HG03064 (cell line): ENCODE results near the gene GNAQ.

Experiments used
- ATAC-seq: cut with Tn5 transposase; IDR thresholded peaks from one replicate; pipeline ENCODE4 v1.9.1; 2021; ENCODE audit warnings: low read depth; ENCODE audit not compliant: unreplicated experiment

The GNAQ gene

DNA sequence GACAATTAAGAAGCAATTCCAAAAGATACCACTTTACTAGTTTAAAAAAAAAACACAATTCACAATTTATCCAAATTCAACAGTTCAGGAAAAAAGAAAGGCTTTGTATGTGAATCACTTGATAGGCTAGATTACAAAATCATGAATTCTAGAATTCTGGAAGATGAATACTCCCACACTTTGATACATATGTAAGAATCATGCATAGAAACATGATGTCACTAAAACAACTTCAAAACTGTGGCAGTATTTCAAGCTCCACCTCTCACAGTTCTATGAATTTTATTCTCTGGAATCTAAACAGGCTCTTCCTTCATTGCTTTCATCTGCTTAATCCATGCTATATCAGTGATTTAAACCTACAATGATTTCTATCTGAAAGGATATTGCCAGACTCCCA, 51.0 kb downstream of the GNAQ start:
- no peak for ATAC-seq

DNA sequence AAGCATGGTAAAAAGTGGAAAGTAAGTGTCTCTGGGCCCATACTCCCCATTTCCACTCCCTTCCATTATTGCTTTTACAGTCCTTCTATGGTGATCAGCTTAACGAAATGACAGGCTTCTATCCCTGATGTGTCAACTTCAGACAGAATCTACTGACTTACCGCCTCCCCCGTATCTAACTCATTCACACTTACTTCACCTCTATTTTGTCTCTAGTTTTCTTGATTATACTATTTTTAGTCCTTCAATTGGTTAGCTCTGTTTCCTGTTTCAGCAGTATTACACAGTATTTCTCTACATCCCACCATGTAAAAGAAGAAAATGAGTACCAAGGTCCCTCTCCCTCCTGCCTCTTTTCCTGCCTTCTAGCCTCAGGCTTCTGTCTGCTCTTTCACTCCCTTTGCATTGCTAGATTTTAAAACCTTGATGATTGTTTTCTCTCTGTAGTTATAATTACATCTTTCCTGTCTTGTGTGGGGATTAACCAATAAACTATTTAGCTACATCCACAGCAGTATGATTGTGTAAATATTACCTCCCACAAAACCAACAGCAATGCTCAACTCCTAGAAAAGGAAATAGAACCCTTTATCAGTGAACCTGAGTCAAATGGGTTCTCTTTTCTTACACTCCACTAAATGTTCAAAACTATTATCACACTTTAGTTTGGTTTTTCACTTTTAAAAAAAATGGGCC, 53.4 kb downstream of the GNAQ start:
- ATAC-seq, result no peak

DNA sequence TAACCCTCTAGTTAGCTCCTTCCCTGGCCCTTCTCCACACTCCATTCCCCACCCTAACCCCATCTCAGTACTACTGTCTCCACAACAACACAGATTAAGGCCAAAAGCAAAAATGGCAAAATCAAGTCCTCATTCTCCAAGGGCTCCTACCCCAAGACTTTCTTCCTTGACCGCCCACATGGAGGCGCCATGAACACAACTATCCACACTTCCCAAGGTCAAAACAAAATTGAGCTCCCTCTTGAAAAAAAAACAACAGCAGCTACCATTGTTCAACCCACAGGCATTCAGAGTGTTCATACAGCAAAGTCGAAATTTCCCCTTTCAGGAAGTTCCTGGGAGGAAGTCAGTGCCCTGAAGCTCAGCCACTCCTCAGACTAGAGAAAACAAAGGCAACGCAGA, 54.4 kb downstream of the GNAQ start:
- ATAC-seq, result no peak

DNA sequence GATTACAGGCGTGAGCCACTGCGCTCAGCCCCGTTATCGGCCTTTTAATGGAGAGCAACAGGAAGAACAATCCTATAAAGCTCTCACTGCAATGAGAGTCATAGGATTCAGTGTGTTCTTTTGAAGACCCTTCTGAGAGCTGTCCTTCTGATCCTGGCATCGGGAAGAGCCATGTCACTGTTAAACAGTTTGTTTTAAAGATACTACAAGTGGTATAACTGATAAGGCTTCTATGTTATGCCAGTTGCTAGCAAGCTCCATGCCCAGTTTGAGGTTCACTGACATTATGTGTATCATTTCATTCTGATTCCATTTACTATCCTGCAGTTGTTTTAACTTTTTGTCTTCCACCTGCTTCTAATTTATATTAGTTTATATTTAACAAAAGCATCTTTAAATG, 55.8 kb downstream of the GNAQ start:
- no peak for ATAC-seq

GRCh38 chr9:77975036-77975435, 56.6 kb downstream of the GNAQ start:
- no peak for ATAC-seq

- ATAC-seq, result no peak
Observed at GRCh38 chr9:77974434-77974833, 57.2 kb downstream of the GNAQ start.

DNA sequence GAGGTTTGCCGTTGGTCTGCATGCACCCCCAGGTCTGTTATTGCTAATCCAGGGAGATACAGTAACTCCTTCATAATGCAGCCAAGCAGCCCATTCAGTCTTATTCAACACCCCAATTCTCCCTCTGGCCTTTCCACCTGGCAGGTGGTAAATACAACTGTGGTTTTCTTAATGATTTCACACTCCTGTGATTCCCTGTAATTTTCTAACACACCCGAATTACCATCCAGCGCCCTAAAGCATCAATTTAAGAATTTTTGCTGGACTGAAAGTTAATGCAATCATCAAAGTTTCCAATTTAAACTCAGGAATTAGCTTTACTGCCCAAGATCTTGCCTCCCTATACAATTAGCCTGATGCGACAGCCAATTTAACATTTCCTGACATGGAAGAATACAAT, 62.5 kb downstream of the GNAQ start:
- no peak for ATAC-seq

GRCh38 chr9:77968506-77968905, 63.1 kb downstream of the GNAQ start:
- no peak for ATAC-seq

DNA sequence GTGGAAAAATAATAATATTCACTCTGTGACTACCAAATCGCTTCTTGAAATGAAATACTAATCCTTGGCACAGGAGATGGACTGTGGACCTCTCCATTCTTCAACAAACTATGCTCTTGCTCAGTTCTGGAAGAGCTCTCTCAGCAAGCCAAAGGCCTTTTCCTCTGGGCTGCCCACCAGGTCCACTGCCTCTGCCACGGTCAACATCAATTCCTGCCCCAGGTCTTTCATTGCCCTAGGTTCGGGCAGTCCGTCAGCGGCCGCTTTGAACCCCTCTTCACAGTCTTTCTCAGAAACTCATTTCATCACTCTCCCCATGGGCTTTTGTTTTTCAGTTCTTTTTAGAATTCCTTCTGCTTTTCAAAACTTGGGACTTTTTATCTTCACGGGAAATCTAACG, 64.9 kb downstream of the GNAQ start:
- no peak for ATAC-seq

DNA sequence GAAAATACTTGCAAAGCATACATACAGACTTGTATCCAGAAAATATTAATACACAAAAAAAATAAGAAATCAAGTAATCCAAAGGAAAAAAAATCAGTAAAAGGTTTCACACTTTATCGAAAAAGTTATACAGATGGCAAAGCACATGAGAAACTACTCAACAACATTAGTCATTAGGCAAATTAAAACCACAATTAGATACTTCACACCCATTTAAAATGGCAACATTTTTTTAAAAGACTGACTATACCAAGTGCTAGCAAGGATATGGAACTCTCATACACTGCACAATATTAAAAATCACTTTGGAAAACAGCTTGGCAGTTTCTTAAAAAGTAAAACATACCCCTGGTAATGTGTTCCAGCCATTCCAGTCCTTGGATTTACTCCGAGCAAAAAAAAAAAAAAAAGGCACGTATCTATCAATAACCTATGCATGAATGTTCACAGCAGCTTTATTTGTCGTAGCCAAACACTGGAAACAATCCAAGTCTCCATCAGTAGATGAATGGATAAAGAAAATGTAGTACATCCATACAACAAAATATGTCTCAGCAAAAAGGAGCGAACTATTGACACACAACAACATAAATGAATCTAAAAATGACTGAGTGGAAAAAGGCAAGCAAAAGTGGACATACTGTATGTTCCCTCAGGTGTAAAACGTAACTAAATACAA, 66.0 kb downstream of the GNAQ start:
- no peak for ATAC-seq

- no peak for ATAC-seq
Observed at GRCh38 chr9:77964258-77964657, 67.4 kb downstream of the GNAQ start.

DNA sequence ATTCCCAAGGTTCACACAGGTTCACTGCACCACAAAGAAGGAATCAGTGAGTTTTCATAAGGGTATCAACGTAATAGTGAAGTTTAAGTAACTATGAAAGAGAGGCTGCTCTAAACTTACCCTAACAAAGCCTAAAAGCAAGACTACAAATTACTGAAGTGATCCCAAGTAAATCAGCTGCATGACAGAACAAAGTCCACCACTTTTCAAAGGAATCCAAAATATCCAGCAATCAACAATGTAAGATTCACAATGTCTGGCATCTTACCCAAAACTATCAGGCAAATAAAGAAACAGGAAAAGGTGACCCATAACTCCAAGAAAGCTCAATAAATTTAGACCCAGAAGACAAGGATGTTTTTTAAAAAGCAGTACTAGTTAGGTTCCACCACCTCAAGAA, 70.1 kb downstream of the GNAQ start:
- ATAC-seq, result no peak

GRCh38 chr9:77960356-77961153, 71.1 kb downstream of the GNAQ start:
- no peak for ATAC-seq

GRCh38 chr9:77959803-77960202, 71.8 kb downstream of the GNAQ start:
- ATAC-seq, result no peak

- no peak for ATAC-seq
Observed at GRCh38 chr9:77957652-77958051, 74.0 kb downstream of the GNAQ start.

GRCh38 chr9:77956555-77956954, 75.1 kb downstream of the GNAQ start:
- ATAC-seq, result no peak

DNA sequence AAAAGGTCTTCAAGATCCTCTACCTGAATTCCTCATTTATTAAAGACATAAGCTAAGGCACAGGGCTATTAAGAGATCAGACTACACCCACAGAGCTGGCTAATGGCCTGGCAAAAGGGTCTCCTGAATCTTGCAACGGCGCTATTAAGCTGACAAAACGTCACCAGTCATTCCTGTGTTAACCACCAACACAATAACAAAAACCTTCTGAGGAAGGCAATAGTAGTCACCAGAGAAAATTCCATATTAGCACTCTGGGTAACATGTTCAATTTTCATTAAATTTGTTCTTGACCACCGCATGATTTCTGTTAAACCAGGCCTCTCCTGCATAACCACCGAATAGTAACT, 77.0 kb downstream of the GNAQ start:
- no peak for ATAC-seq

DNA sequence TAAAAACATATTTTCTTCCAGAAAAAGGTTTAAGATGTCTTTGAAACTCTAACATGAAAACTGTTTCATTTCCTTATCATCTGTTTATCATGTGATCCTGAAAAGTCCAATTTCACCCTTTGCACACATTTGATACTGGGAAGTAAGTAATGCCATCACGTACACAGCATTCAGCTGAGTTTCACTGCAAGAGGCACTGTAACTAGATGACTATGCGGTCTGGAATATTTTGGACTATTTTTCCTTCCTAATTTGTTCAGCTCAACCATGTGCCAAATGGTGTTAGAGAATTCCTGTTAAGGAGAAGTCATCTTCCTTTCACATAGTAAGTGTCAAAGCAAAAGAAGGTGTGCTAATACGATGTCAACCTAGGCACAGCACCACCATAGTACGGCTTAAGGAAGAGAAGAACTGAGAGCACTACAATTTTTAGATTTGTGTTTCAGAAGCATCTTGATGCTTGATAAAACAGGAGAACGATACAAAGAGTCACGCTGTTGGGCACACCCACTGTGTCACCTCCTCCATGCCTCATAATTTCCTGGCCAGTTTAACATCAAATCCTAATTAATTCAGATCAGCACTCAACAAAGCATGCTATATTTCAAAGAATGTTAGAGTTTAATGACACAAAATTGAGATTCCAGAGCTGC, 77.5 kb downstream of the GNAQ start:
- ATAC-seq, result no peak

DNA sequence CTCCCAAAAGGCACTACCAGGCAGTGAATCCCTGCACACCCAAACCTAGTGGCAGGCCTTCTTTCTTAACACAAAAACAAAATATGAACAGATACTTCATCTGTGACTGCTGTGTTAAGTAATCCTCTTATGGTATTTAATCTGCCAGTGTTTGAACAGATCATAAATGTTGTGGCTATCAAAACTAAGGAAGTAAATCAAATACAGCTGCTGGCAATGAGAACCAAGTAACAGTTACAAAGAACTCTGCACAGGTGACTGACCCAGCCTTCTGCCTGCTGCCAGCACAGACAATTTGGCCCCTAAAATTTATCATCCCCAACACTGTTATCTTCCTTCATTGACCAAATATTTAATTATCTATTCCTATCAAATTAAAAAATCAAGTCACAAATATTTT, 78.0 kb downstream of the GNAQ start:
- ATAC-seq, result no peak

- ATAC-seq, result no peak
Observed at GRCh38 chr9:77952635-77953328, 78.8 kb downstream of the GNAQ start.

- ATAC-seq, result no peak
Observed at GRCh38 chr9:77951369-77951768, 80.2 kb downstream of the GNAQ start.
